Osteoblast (primary cell): ENCODE data around the gene PCDHGA5. TPM values are rescaled to one million over a fixed set of nuclear protein-coding genes. Genes with fewer than 3 reads are reported as not detected.

ENCODE experiments used
- DNase-seq: peaks from one replicate; pipeline ENCODE4 v3.0.0; 2011; ENCODE audit warnings: low spot score, mixed read lengths; ENCODE audit not compliant: insufficient read length; ENCODE audit errors: missing footprints
- H2AFZ ChIP-seq: 2 replicates; pipeline ENCODE4 v1.6.0; 2011; ENCODE audit warnings: mild to moderate bottlenecking, low read length
- H3K27ac ChIP-seq: 2 replicates; pipeline ENCODE4 v1.5.1; 2011; ENCODE audit warnings: mild to moderate bottlenecking, low read depth, low read length, moderate library complexity
- H3K27me3 ChIP-seq: 2 replicates; pipeline ENCODE4 v1.6.0; 2012; ENCODE audit warnings: mild to moderate bottlenecking, control low read depth, inconsistent platforms, low read length, moderate library complexity; ENCODE audit not compliant: insufficient read depth
- H3K36me3 ChIP-seq: 2 replicates; pipeline ENCODE4 v1.5.1; 2011; ENCODE audit warnings: mild to moderate bottlenecking, low read length, control low read depth, moderate library complexity; ENCODE audit not compliant: insufficient read depth
- H3K4me1 ChIP-seq: 2 replicates; pipeline ENCODE4 v1.5.1; 2011; ENCODE audit warnings: mild to moderate bottlenecking, low read length, control low read depth, moderate library complexity; ENCODE audit not compliant: insufficient read depth
- H3K4me2 ChIP-seq: 2 replicates; pipeline ENCODE4 v1.6.0; 2011; ENCODE audit warnings: mild to moderate bottlenecking, low read length; ENCODE audit not compliant: insufficient read depth
- H3K4me3 ChIP-seq: fragments of 200-600 bp; sonication (generic); 3 replicates; pipeline ENCODE4 v1.5.1; 2012; ENCODE audit warnings: mild to moderate bottlenecking, low read length, inconsistent platforms; ENCODE audit not compliant: insufficient read depth
- H3K79me2 ChIP-seq: 2 replicates; pipeline ENCODE4 v1.6.0; 2012; ENCODE audit warnings: mild to moderate bottlenecking, low read length, control low read depth, inconsistent platforms; ENCODE audit not compliant: insufficient read depth
- H3K9me3 ChIP-seq: 2 replicates; pipeline ENCODE4 v1.5.1; 2011; ENCODE audit warnings: low read depth, low read length, control low read depth
- H4K20me1 ChIP-seq: 2 replicates; pipeline ENCODE4 v1.6.0; 2012; ENCODE audit warnings: mild to moderate bottlenecking, low read length, control low read depth; ENCODE audit not compliant: insufficient read depth
- total RNA-seq: library from RNA; depleted of rRNA; stranded (reverse); fragments of >200 nt; gene quantifications from 2 replicates; pipeline ENCODE4 v1.2.3, GENCODE V29; 2012
- TF ChIP-seq, protein P1 (sequence below): IDR thresholded peaks from 2 replicates; pipeline ENCODE4 v1.5.1; 2011; ENCODE audit warnings: mild to moderate bottlenecking, low read depth, low read length, moderate library complexity; ENCODE audit errors: extremely low read depth

PCDHGA5 gene
- total RNA-seq, 1 donor = 2.5 TPM

DNA sequence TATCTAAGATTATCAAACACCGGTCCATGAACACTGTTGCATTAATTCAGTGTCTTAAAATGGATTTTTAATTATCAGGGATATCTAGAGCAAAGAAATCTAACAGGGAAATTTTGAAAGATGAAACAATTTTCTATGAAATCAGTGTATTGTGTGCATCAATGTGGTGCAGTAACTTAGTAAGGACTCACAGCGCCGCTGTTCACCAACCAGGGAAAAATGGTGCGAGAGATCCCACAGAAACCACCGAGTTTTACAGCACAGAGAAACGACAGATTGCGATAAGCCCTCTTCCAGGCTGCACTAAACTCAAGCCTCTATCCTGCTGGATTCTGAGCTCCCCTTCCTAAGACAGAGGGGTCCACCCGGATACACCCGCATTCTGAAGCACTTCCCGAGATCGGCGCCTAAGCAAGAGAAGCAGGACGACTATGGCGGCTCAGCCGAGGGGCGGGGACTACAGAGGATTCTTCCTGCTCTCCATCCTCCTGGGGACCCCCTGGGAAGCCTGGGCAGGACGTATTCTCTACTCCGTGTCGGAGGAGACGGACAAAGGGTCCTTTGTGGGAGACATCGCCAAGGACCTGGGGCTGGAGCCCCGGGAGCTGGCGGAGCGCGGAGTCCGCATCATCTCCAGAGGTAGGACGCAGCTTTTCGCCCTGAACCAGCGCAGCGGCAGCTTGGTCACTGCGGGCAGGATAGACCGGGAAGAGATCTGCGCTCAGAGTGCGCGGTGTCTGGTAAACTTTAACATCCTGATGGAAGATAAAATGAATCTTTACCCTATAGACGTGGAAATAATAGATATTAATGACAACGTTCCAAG is 18.7 kb downstream of the PCDHGA5 start, which contains the start of gene PCDHGA7:
TSS of gene PCDHGA7 (plus strand) at position 274 of the 826 bp plus-strand sequence. CDS start at position 432, 158 bp downstream.
- Histone ChIP-seq H3K9me3 (no peaks in the 10 kb centered on the region), H3K4me3 (peak within 1 kb of the TSS; percentile 71), H4K20me1 (no peaks in the 10 kb centered on the region), H3K27ac (no peak within 1 kb of the TSS), H3K4me2 (peak within 1 kb of the TSS; percentile 77), H3K79me2 (no peaks in the 10 kb centered on the region), H3K27me3 (no peaks in the 10 kb centered on the region), H3K36me3 (no peaks in the 10 kb centered on the region), H2AFZ (peak within 1 kb of the TSS; percentile 58), H3K4me1 (no peaks in the 10 kb centered on the region)
- TF ChIP-seq, protein P1, sequence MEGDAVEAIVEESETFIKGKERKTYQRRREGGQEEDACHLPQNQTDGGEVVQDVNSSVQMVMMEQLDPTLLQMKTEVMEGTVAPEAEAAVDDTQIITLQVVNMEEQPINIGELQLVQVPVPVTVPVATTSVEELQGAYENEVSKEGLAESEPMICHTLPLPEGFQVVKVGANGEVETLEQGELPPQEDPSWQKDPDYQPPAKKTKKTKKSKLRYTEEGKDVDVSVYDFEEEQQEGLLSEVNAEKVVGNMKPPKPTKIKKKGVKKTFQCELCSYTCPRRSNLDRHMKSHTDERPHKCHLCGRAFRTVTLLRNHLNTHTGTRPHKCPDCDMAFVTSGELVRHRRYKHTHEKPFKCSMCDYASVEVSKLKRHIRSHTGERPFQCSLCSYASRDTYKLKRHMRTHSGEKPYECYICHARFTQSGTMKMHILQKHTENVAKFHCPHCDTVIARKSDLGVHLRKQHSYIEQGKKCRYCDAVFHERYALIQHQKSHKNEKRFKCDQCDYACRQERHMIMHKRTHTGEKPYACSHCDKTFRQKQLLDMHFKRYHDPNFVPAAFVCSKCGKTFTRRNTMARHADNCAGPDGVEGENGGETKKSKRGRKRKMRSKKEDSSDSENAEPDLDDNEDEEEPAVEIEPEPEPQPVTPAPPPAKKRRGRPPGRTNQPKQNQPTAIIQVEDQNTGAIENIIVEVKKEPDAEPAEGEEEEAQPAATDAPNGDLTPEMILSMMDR = peak; percentile 65
- peak; percentile 93 for DNase-seq

DNA sequence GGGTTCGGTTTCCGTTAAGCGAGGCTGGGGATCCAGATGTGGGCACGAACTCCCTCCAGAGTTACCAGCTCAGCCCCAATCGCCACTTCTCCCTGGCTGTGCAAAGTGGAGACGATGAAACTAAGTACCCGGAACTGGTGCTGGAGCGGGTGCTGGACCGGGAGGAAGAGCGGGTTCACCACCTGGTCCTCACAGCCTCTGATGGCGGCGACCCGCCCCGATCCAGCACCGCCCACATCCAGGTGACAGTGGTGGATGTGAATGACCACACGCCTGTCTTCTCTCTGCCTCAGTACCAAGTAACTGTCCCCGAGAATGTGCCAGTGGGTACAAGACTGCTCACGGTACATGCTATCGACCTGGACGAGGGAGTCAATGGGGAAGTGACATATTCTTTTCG is 19.4 kb downstream of the PCDHGA5 start:
- Histone ChIP-seq H3K27ac (no peak overlapping the region), H3K36me3 (no peaks in the 10 kb centered on the region), H3K4me1 (no peaks in the 10 kb centered on the region), H3K79me2 (no peaks in the 10 kb centered on the region), H3K27me3 (no peaks in the 10 kb centered on the region), H3K9me3 (peaks cover 2% of the 10 kb centered on the region), H3K4me3 (peak overlapping the region; percentile 71), H3K4me2 (peak overlapping the region; percentile 77), H4K20me1 (no peaks in the 10 kb centered on the region), H2AFZ (peak overlapping the region; percentile 58)
- TF ChIP-seq, protein P1 = no peak
- DNase-seq = no peak

DNA sequence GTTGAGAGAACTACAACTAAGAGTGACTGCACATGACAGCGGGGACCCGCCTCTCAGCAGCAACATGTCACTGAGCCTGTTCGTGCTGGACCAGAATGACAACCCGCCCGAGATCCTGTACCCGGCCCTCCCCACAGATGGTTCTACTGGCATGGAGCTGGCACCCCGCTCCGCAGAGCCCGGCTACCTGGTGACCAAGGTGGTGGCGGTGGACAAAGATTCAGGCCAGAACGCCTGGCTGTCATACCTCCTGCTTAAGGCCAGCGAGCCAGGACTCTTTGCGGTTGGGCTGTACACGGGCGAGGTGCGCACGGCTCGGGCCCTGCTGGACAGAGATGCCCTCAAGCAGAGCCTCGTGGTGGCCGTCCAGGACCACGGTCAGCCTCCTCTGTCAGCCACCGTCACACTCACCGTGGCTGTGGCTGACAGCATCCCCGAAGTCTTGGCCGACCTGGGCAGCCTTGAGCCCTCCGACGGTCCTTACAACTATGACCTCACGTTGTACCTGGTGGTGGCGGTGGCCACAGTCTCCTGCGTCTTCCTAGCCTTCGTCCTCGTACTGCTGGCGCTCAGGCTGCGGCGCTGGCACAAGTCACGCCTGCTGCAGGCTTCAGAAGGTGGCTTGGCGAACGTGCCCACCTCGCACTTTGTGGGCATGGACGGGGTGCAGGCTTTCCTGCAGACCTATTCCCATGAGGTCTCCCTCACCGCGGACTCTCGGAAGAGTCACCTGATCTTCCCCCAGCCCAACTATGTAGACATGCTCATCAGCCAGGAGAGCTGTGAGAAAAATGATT is 20.7 kb downstream of the PCDHGA5 start:
- Histone ChIP-seq H4K20me1 (no peaks in the 10 kb centered on the region), H3K79me2 (no peaks in the 10 kb centered on the region), H3K27me3 (no peaks in the 10 kb centered on the region), H3K36me3 (no peaks in the 10 kb centered on the region), H3K27ac (no peak overlapping the region), H2AFZ (no peak overlapping the region), H3K4me2 (no peak overlapping the region), H3K4me3 (no peak overlapping the region), H3K9me3 (peaks cover 10% of the 10 kb centered on the region), H3K4me1 (no peaks in the 10 kb centered on the region)
- no peak for DNase-seq
- TF ChIP-seq, protein P1 = no peak
